Measurements from ENCODE around the gene NUDC.

NUDC gene

DNA sequence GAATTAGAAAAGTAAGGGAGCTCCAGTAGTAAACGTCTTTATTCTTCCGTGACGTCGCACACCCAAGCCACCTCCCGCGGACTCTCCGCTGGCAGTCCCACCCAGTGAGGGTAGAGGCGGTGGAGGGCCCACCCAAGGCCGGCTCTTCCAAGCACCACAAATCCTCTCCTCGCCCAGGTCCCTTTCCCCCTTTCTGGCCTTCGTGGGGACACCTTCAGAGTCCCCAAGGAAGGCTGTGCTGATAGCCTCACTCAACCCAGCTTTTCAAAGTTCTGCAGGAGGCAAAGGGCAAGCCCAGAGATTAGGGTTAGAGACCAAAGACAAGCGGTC lies 31.1 kb upstream of the NUDC start:
- peak overlapping the region; percentile 98 for H3K56ac ChIP-seq (ENCODE audit: low read length)
- H3K9ac ChIP-seq (ENCODE audit: low read length), result peak overlapping the region; percentile 81
- H4K5ac ChIP-seq (ENCODE audit: low read length), result peak overlapping the region; percentile 47
- no peak overlapping the region for H2AK5ac ChIP-seq (ENCODE audit: low read length)
- H3K79me1 ChIP-seq (ENCODE audit: low read length), result peaks cover 15% of the 10 kb centered on the region
- peaks cover 2% of the 10 kb centered on the region for H3K4me1 ChIP-seq (ENCODE audit: control insufficient read depth, low read depth, low read length)
- H3K4me2 ChIP-seq (ENCODE audit: low read length), result peak overlapping the region; percentile 54
- H3K4ac ChIP-seq (ENCODE audit: low read depth, low read length), result peak overlapping the region; percentile 77
- no peaks in the 10 kb centered on the region for H3K27me3 ChIP-seq (ENCODE audit: insufficient read depth, low read length, poor library complexity)
- H2BK120ac ChIP-seq (ENCODE audit: low read depth, low read length), result no peak overlapping the region
- no peak for DNase-seq
- H3K23ac ChIP-seq (ENCODE audit: low read length), result no peak overlapping the region
- peak overlapping the region; percentile 42 for H3K27ac ChIP-seq (ENCODE audit: low read depth, low read length)
- peak overlapping the region; percentile 92 for H4K8ac ChIP-seq (ENCODE audit: low read depth, low read length)
- peak overlapping the region; percentile 42 for H3K18ac ChIP-seq (ENCODE audit: low read length)
- no peak overlapping the region for H2BK5ac ChIP-seq (ENCODE audit: low read length)
- H3K4me3 ChIP-seq (ENCODE audit: low read length), result peak overlapping the region; percentile 36
- H3K36me3 ChIP-seq (ENCODE audit: control insufficient read depth, insufficient read depth, low read length), result peaks cover 9% of the 10 kb centered on the region
- WGBS (ENCODE audit: extremely low coverage, insufficient coverage, low lambda C conversion rate), result no CpG with 5 or more reads among the region's 12 CpGs
- H2BK15ac ChIP-seq (replicated peaks; ENCODE audit: low read depth), result no peak overlapping the region
- H3K79me2 ChIP-seq (ENCODE audit: control insufficient read depth, insufficient read depth, low read length), result peaks cover 11% of the 10 kb centered on the region

- Histone ChIP-seq H2BK5ac (ENCODE audit: low read length) (no peak overlapping the region), H3K27me3 (ENCODE audit: insufficient read depth, low read length, poor library complexity) (no peaks in the 10 kb centered on the region), H3K79me1 (ENCODE audit: low read length) (peaks cover 8% of the 10 kb centered on the region), H3K23ac (ENCODE audit: low read length) (no peak overlapping the region), H3K4me2 (ENCODE audit: low read length) (no peak overlapping the region), H3K4me3 (ENCODE audit: low read length) (no peak overlapping the region), H3K18ac (ENCODE audit: low read length) (no peak overlapping the region), H3K4me1 (ENCODE audit: control insufficient read depth, low read depth, low read length) (peaks cover 4% of the 10 kb centered on the region), H3K56ac (ENCODE audit: low read length) (no peak overlapping the region), H4K5ac (ENCODE audit: low read length) (no peak overlapping the region), H2BK15ac (replicated peaks; ENCODE audit: low read depth) (no peak overlapping the region), H2BK120ac (ENCODE audit: low read depth, low read length) (no peak overlapping the region), H4K8ac (ENCODE audit: low read depth, low read length) (no peak overlapping the region), H2AK5ac (ENCODE audit: low read length) (no peak overlapping the region), H3K36me3 (ENCODE audit: control insufficient read depth, insufficient read depth, low read length) (peaks cover 4% of the 10 kb centered on the region), H3K4ac (ENCODE audit: low read depth, low read length) (no peak overlapping the region), H3K9ac (ENCODE audit: low read length) (no peak overlapping the region), H3K27ac (ENCODE audit: low read depth, low read length) (no peak overlapping the region), H3K79me2 (ENCODE audit: control insufficient read depth, insufficient read depth, low read length) (peaks cover 9% of the 10 kb centered on the region)
- no CpG with 5 or more reads among the region's 13 CpGs for WGBS (ENCODE audit: extremely low coverage, insufficient coverage, low lambda C conversion rate)
- no peak for DNase-seq
These were observed 27.3 kb upstream of the NUDC start for GRCh38 chr1:26894263-26894662.

DNA sequence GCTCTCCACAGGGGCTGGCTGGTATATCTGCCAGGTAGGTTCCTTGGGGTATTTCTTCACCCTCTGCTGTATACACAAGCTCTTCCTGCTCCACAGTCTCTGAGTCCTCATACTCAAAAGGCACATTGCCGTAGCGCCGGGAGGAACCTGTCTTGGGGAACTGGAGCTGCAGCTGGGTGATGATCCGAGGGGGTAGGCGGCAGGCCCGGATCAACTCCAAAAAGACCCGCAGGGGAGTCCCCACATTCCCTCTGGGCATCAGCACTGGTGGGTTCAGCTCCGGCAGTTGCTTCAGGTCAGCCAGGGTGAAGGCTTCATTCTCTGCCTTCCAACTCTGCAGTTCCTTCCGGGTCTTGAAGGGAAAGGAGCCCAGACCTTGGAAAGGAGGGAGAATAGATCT lies 24.2 kb upstream of the NUDC start:
- no peak overlapping the region for H4K5ac ChIP-seq (ENCODE audit: low read length)
- no peak overlapping the region for H3K4me2 ChIP-seq (ENCODE audit: low read length)
- no peak overlapping the region for H3K27ac ChIP-seq (ENCODE audit: low read depth, low read length)
- H3K27me3 ChIP-seq (ENCODE audit: insufficient read depth, low read length, poor library complexity), result no peaks in the 10 kb centered on the region
- H3K79me1 ChIP-seq (ENCODE audit: low read length), result peaks cover 8% of the 10 kb centered on the region
- H2BK120ac ChIP-seq (ENCODE audit: low read depth, low read length), result no peak overlapping the region
- H3K56ac ChIP-seq (ENCODE audit: low read length), result no peak overlapping the region
- no peak overlapping the region for H2AK5ac ChIP-seq (ENCODE audit: low read length)
- no peak overlapping the region for H2BK15ac ChIP-seq (replicated peaks; ENCODE audit: low read depth)
- peaks cover 8% of the 10 kb centered on the region for H3K4me1 ChIP-seq (ENCODE audit: control insufficient read depth, low read depth, low read length)
- no peak overlapping the region for H3K23ac ChIP-seq (ENCODE audit: low read length)
- H3K9ac ChIP-seq (ENCODE audit: low read length), result no peak overlapping the region
- H3K79me2 ChIP-seq (ENCODE audit: control insufficient read depth, insufficient read depth, low read length), result peaks cover 8% of the 10 kb centered on the region
- H4K8ac ChIP-seq (ENCODE audit: low read depth, low read length), result no peak overlapping the region
- no peak overlapping the region for H3K4ac ChIP-seq (ENCODE audit: low read depth, low read length)
- no peak overlapping the region for H3K4me3 ChIP-seq (ENCODE audit: low read length)
- DNase-seq, result no peak
- no peak overlapping the region for H3K18ac ChIP-seq (ENCODE audit: low read length)
- H3K36me3 ChIP-seq (ENCODE audit: control insufficient read depth, insufficient read depth, low read length), result peaks cover 4% of the 10 kb centered on the region
- no peak overlapping the region for H2BK5ac ChIP-seq (ENCODE audit: low read length)
- no CpG with 5 or more reads among the region's 9 CpGs for WGBS (ENCODE audit: extremely low coverage, insufficient coverage, low lambda C conversion rate)

GRCh38 chr1:26900001-26900814 lies 21.3 kb upstream of the NUDC start, which contains the start of gene GPATCH3:
TSS of gene GPATCH3 (minus strand) at chr1:26900467. CDS start at chr1:26900442, 25 bp downstream.
- Histone ChIP-seq H3K23ac (ENCODE audit: low read length) (no peak within 1 kb of the TSS), H3K79me1 (ENCODE audit: low read length) (peaks cover 8% of the 10 kb centered on the region), H2BK5ac (ENCODE audit: low read length) (no peak within 1 kb of the TSS), H3K18ac (ENCODE audit: low read length) (peak within 1 kb of the TSS; percentile 28), H2AK5ac (ENCODE audit: low read length) (no peak within 1 kb of the TSS), H3K4me2 (ENCODE audit: low read length) (peak within 1 kb of the TSS; percentile 90), H4K5ac (ENCODE audit: low read length) (peak within 1 kb of the TSS; percentile 85), H3K56ac (ENCODE audit: low read length) (peak within 1 kb of the TSS; percentile 89), H3K79me2 (ENCODE audit: control insufficient read depth, insufficient read depth, low read length) (peaks cover 8% of the 10 kb centered on the region), H3K9ac (ENCODE audit: low read length) (peak within 1 kb of the TSS; percentile 77), H4K8ac (ENCODE audit: low read depth, low read length) (peak within 1 kb of the TSS; percentile 83), H3K4ac (ENCODE audit: low read depth, low read length) (no peak within 1 kb of the TSS), H3K27ac (ENCODE audit: low read depth, low read length) (peak within 1 kb of the TSS; percentile 37), H2BK15ac (replicated peaks; ENCODE audit: low read depth) (no peak within 1 kb of the TSS), H3K4me1 (ENCODE audit: control insufficient read depth, low read depth, low read length) (peaks cover 8% of the 10 kb centered on the region), H3K27me3 (ENCODE audit: insufficient read depth, low read length, poor library complexity) (no peaks in the 10 kb centered on the region), H3K4me3 (ENCODE audit: low read length) (peak within 1 kb of the TSS; percentile 74), H3K36me3 (ENCODE audit: control insufficient read depth, insufficient read depth, low read length) (no peaks in the 10 kb centered on the region), H2BK120ac (ENCODE audit: low read depth, low read length) (no peak within 1 kb of the TSS)
- no CpG with 5 or more reads among the region's 50 CpGs for WGBS (ENCODE audit: extremely low coverage, insufficient coverage, low lambda C conversion rate)
- DNase-seq, result peak; percentile 95

GRCh38 chr1:26900815-26901511 lies 20.6 kb upstream of the NUDC start:
- Histone ChIP-seq H3K36me3 (ENCODE audit: control insufficient read depth, insufficient read depth, low read length) (no peaks in the 10 kb centered on the region), H2BK15ac (replicated peaks; ENCODE audit: low read depth) (no peak overlapping the region), H3K4me3 (ENCODE audit: low read length) (peak overlapping the region; percentile 56), H3K56ac (ENCODE audit: low read length) (peak overlapping the region; percentile 66), H3K27me3 (ENCODE audit: insufficient read depth, low read length, poor library complexity) (no peaks in the 10 kb centered on the region), H3K9ac (ENCODE audit: low read length) (peak overlapping the region; percentile 74), H3K4me2 (ENCODE audit: low read length) (peak overlapping the region; percentile 60), H3K27ac (ENCODE audit: low read depth, low read length) (no peak overlapping the region), H3K23ac (ENCODE audit: low read length) (no peak overlapping the region), H4K5ac (ENCODE audit: low read length) (peak overlapping the region; percentile 85), H3K79me2 (ENCODE audit: control insufficient read depth, insufficient read depth, low read length) (peaks cover 8% of the 10 kb centered on the region), H3K4ac (ENCODE audit: low read depth, low read length) (no peak overlapping the region), H2AK5ac (ENCODE audit: low read length) (no peak overlapping the region), H4K8ac (ENCODE audit: low read depth, low read length) (peak overlapping the region; percentile 83), H3K4me1 (ENCODE audit: control insufficient read depth, low read depth, low read length) (peaks cover 8% of the 10 kb centered on the region), H2BK5ac (ENCODE audit: low read length) (no peak overlapping the region), H3K18ac (ENCODE audit: low read length) (no peak overlapping the region), H3K79me1 (ENCODE audit: low read length) (peaks cover 8% of the 10 kb centered on the region), H2BK120ac (ENCODE audit: low read depth, low read length) (no peak overlapping the region)
- DNase-seq, result no peak
- no CpG with 5 or more reads among the region's 18 CpGs for WGBS (ENCODE audit: extremely low coverage, insufficient coverage, low lambda C conversion rate)
